ENCODE measurements around the gene DDIT3.
"Not testable (repeated sequence)": the region's sequence is repeated elsewhere in the genome, so short reads cannot be mapped to it uniquely, and the experiment has no call there.

The DDIT3 gene

DNA sequence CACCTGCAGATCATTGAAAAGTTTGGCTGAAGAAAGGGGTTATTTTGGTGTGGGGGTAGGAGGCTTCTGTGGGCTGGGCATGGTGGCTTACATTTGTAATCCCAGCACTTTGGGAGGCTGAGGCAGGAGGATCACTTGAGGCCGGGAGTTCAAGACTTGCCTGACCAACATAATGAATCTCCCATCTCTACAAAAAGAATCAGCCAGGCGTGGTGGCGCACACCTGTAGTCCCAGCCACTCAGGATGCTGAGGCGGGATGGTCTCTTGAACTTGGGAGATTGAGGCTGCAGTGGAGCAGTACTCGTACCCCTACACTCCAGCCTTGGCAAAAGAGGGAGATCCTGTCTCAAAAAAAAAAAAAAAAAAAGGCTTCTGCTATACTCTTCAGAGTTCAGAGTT, 7.0 kb downstream of the DDIT3 start:
- DNase-seq (ENCODE audit: low read depth) = no peak

DNA sequence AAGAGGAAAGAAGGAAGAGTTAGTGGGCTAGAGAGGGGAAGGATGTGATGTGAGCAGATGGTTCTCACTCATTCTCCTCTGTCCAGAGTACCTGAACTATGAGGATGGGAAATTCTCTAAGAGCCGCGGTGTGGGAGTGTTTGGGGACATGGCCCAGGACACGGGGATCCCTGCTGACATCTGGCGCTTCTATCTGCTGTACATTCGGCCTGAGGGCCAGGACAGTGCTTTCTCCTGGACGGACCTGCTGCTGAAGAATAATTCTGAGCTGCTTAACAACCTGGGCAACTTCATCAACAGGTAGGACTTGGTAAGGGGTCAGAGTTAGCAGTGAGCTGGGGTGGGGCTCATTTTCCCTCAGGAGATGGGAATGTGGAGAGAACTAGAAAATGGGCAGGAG, 7.6 kb downstream of the DDIT3 start:
- DNase-seq (ENCODE audit: low read depth) = no peak

DNA sequence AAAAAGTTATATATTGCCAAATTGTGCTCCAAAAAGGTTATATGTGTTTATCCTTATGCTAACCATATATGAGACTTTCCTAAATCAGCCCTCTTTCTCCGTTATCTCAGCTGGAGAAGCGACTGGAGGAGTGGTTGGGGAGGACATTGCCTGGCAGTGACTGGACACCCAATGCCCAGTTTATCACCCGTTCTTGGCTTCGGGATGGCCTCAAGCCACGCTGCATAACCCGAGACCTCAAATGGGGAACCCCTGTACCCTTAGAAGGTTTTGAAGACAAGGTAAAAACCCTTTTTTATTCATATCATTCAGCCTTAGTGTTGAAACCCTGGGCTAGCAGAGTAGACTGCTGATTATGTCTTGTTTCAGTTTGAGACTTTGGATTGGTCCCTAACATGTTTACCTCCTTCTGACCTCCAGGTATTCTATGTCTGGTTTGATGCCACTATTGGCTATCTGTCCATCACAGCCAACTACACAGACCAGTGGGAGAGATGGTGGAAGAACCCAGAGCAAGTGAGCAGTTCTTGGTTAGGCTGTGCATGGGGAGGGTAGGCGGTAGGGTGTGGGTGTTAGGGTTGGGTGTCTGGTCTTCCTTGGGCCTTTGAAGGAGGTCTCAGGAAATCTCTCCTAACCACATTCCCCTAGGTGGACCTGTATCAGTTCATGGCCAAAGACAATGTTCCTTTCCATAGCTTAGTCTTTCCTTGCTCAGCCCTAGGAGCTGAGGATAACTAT, 8.6 kb downstream of the DDIT3 start:
- DNase-seq (ENCODE audit: low read depth) = no peak

DNA sequence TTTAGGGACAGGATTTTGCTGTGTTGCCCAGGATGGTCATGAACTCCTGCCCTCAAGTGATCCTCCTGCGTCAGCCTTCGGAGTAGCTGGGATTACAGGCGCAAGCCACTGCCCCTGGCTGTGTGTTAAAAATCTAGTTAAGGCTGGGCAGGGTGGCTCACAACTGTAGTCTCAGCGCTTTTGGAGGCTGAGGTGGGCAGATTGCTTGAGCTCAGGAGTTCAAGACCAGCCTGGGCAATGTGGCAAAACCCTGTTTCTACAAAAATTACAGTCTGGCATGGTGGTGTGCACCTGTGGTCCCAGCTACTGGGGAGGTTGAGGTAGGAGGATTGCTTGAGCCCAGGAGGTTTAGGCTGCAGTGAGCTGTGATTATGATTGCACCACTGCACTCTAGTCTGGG, 9.2 kb downstream of the DDIT3 start:
- DNase-seq (ENCODE audit: low read depth) = no peak

DNA sequence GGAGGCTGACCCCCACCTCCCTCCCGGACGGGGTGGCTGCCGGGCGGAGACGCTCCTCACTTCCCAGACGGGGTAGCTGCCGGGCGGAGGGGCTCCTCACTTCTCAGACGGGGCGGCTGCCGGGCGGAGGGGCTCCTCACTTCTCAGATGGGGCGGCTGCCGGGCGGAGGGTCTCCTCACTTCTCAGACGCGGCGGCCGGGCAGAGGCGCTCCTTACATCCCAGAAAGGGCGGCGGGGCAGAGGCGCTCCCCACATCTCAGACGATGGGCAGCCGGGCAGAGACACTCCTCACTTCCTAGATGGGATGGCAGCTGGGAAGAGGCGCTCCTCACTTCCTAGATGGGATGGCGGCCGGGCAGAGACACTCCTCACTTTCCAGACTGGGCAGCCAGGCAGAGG, 12.5 kb downstream of the DDIT3 start:
- DNase-seq (ENCODE audit: low read depth) = not testable (repeated sequence)

DNA sequence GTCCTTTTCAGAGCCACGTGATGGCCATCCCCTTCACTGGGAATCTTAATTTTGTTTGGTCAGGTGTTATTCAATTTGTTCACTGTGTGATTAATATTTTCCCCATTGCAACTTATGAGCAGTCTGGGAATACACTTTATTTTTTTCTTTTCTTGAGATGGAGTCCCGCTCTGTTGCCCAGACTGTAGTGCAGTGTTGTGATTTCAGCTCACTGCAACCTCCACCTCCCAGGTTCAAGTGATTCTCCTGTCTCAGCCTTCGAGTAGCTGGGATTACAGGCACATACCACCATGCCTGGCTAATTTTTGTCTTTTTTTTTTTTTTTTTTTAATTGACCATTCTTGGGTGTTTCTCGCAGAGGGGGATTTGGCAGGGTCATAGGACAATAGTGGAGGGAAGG, 13.8 kb downstream of the DDIT3 start:
- DNase-seq (ENCODE audit: low read depth) = not testable (repeated sequence)

DNA sequence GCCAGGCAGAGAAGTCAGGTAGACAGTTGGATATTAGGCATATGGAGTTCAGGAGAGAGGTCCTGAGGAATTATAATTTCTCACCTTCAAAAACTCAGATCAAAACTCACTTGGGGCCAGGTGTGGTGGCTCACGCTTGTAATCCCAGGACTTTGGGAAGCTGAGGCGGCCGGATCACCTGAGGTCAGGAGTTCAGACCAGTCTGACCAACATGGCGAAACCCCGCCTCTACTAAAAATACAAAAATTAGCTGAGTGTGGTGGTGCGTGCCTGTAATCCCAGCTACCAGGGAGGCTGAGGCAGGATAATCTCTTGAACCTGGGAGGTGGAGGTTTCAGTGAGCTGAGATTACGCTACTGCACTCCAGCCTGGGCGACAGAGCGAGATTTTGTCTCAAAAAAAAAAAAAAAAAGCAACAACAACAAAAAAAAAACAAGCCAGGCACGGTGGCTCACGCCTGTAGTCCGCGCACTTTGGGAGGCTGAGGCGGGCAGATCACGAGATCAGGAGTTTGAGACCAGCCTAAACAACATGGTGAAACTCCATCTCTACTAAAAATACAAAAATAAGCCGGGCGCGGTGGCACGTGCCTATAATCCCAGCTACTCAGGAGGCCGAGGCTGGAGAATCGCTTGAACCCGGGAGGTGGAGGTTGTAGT, 17.9 kb downstream of the DDIT3 start:
- not testable (repeated sequence) for DNase-seq (ENCODE audit: low read depth)

DNA sequence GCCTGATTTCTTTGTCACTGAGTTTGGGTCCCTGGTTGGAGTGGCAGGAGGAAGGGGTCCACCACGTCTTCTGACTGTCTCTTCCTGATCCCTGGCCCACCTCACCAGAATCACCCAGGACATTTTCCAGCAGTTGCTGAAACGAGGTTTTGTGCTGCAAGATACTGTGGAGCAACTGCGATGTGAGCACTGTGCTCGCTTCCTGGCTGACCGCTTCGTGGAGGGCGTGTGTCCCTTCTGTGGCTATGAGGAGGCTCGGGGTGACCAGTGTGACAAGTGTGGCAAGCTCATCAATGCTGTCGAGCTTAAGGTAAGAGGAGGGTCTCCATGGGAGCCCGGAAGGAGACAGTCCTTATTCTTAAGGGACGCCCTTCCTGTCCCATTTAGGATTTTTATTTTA, 20.1 kb downstream of the DDIT3 start:
- DNase-seq (ENCODE audit: low read depth) = no peak

DNA sequence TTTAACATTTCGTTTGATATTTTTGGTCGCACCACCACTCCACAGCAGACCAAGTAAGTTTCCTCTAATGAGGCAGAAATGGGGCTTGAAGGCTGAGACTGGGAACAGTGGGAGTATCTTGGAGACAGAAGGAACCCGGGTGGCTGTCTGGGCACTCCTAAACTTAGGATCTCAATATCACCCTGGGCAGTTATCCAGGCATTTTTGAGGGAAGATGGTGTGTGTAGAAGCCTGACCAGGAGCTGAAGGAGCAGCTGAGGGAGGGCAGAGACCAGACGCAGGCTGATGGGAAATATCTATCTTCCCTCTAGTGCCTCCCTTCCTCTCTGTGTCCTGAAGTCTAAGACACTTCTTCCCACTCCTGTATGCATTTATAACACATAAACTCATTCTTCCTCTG, 21.7 kb downstream of the DDIT3 start:
- DNase-seq (ENCODE audit: low read depth) = no peak

DNA sequence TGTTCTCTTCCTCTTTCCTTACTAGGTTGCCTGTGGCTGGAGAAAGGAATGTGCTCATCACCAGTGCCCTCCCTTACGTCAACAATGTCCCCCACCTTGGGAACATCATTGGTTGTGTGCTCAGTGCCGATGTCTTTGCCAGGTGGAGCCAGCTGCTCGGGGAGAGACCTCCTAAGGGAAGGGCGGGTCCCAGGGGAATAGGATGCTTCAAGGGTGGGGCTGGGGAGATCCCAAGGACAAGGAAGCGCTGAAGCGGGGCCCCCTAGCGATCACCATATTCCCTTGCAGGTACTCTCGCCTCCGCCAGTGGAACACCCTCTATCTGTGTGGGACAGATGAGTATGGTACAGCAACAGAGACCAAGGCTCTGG, 22.2 kb downstream of the DDIT3 start:
- DNase-seq (ENCODE audit: low read depth) = no peak

DNA sequence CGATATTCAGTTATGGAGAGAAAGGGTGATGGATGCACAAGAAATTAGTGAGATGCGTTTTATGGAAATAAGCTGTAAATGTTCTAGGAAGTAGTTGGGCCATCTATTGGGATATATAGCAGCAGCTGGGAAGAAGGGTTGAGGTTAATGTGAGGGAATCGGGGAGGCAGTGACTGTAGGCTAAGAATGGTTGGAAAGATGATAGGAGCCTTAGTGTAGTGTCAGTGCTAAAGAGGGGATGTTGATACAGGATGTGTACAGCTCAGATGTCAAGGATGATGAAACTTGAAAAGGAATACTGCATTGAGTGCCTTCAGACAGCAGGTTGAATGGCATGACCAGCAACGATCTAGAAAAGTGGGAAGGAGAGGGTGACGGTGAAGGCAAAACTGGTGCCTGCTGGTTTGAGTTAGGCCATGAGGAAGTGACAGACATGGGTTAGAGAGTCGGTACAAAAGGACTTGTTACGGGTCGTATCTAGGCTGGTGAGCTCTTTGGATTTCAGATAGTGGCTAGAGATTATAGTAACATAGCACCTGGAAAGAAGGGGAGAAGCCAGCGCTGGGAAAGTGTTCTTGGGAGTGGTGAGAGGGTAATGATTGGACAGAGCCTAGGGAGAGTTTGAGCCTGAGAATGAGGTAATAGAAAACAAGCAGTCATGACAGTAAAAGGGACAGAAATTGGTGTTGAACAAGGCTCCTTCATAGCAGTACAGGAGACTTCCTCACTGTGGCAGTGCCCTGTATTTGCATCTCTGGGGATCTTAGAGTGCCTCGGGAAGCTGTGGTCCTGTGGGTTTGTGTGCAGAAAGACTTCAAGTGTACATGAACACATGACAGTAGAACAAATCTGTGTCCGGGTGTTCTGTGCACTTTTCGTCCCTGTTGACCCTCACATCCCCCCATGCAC, 22.8 kb downstream of the DDIT3 start:
- DNase-seq (ENCODE audit: low read depth) = no peak

DNA sequence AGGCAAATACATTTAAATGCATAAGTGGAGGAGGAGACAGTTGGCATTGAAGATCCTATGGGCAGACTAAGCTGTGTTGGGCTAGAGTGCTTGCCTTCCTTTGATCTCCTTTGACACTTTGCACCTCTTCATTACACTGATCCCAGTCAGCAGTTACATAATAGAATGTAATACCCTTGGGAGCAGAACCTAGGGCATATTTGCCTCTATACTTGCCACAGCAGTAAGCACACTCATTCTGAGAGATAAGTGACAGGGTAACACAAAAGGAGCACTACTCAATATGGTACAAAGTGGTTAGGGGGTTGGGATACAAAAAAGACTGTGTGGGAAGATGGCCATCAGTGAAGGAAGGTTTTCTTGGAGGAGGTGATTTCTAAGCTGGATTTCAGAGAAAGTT, 23.5 kb downstream of the DDIT3 start:
- no peak for DNase-seq (ENCODE audit: low read depth)

DNA sequence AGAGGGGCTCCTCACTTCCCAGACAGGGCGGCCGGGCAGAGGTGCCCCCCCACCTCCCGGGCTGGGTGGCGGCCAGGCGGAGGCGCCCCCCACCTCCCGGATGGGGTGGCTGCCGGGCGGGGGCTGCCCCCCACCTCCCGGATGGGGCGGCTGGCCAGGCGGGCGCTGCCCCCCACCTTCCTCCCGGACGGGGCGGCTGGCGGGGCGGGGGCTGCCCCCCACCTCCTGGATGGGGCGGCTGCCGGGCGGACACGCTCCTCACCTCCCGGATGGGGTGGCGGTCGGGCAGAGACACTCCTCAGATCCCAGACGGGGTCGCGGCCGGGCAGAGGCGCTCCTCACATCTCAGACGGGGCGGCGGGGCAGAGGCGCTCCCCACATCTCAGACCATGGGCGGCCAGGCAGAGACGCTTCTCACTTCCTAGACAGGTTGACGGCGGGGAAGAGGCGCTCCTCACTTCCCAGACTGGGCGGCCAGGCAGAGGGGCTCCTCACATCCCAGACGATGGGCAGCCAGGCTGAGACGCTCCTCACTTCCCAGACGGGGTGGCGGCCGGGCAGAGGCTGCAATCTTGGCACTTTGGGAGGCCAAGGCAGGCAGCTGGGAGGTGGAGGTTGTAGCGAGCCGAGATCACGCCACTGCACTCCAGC, 25.1 kb downstream of the DDIT3 start:
- DNase-seq (ENCODE audit: low read depth) = not testable (repeated sequence)

DNA sequence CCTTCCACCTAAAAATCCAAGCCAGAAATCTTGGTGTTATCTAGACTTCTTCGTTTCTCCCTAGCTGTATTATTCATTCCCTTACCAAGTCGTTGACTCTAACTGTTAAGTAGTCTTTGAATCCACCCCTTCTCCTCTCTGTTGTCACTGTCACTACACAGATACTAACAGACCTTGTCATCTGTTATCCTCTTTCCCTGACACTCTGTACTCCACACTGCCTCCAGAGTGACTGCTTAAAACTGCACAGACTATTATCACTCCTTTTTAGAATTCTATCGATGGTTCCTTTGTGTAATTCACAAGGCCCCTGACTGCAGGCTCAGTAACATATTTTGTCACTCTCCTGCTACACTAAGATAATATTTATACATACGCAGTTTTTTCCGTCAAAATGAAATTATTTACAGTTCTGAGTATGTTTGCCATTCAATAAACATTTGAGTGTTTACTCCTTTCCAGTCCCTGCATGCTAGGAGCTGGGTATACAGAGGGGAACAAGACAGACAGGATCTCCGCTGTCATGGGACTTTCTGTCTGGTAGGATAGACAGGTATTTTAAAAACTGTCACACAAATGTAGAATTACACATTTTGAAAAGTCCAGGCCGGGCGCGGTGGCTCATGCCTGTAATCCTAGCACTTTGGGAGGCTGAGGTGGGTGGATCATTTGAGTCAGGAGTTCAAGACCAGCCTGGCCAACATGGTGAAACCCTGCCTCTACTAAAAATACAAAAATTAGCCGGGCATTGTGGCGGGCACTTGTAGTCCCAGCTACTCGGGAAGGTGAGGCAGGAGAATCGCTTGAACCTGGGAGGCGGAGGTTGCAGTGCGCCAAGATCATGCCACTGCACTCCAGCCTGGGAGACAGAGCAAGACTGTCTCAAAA, 28.7 kb downstream of the DDIT3 start:
- DNase-seq (ENCODE audit: low read depth) = no peak

DNA sequence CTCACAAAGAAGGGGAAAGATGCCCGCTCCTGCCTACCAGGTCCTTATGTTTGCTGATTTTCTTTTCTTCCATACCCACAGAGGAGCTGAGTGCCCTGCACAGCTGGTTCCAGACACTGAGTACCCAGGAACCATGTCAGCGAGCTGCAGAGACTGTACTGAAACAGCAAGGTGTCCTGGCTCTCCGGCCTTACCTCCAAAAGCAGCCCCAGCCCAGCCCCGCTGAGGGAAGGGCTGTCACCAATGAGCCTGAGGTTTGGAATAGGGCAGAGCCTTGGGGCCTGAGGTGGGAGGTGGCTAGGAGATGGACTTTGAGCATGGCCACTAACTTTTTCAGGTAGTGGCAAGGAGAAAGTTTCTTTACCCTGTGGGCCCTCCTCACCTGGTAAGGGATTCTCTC, 30.2 kb downstream of the DDIT3 start:
- no peak for DNase-seq (ENCODE audit: low read depth)

DNA sequence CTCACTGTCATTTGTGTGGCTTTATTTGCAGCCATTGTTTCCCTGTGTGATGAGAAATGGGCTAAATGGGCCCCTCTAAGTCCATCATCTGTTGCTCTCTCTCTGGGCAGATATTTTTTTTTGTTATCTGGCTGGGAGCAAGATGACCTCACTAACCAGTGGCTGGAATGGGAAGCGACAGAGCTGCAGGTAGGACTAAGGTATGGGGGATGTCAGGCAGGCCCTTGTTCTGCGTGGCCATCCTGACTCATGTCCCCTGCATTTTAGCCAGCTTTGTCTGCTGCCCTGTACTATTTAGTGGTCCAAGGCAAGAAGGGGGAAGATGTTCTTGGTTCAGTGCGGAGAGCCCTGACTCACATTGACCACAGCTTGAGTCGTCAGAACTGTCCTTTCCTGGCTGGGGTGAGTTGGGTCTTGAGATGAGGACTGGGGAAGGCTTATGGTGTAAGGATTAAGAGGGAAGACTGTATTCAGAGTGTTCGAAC, 31.1 kb downstream of the DDIT3 start:
- DNase-seq (ENCODE audit: low read depth) = no peak

DNA sequence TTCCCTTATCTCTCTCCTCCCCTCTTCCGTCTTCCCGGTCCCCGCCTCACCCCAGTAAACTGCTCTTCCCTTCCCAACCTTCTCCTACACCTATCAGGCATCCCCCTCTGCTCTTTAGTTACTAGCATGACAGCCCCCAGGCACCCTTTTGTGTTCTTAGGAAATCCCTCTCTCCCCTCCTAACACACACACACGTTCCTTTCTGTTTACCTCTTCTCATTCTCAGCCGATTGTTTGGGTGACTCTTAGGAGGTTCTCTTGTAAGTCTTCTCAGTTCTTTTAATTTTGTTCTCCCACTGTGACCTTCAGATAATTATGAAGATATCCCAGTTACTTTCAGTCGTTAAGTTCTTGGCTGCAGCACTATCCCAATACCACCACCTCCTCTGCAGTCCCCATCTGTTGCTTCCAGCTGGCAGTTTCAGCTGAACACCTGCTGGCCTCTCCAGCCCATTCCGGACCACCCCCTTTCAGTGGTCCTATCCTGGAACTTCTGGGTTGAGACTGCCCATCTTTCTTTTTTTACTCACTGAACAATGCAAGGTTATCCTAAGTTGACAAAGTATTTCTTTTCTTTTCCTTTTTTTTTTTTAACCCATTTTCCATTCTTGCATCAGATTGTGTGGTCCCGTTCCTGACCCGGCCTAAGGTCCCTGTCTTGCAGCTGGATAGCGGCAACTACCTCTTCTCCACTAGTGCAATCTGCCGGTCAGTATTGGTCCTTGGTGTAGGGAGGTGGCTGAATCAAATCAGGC, 31.7 kb downstream of the DDIT3 start:
- DNase-seq (ENCODE audit: low read depth) = no peak

DNA sequence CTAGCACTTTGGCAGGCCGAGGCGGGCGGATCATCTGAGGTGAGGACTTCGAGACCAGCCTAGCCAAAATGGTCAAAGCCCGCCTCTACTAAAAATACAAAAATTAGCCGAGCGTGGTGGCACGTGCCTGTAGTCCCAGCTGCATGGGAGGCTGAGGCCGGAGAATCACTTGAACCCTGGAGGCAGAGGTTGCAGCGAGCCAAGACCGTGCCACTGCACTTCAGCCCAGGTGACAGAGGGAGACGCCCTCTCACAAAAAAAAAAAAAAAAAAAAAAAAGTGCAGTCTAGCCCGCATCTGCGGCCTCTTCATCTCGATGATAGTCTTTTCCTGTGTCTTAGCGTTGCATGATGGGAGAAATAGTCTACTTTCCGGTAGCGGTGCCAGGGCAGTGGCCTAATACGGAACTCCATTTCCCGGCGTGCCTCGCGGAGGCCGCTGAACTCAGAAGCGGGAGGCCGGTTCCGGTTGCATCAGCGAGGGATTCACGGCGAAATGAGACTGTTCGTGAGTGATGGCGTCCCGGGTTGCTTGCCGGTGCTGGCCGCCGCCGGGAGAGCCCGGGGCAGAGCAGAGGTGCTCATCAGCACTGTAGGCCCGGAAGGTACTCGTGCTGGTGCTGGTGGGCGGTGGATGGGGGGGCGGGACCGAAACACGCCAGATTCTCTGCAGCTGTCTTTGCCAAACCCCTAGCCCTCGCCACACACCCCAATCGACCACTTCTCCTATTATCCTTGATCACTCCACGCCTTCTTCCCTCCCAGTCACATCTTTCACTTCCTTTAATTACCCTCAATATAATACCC, 32.5 kb downstream of the DDIT3 start, which contains the start of gene MARS1:
Gene MARS1 (plus strand): TSS at position 472 of the 805 bp plus-strand sequence. CDS start 23 bp downstream, at position 495.
- DNase-seq (ENCODE audit: low read depth) = peak; percentile 87

DNA sequence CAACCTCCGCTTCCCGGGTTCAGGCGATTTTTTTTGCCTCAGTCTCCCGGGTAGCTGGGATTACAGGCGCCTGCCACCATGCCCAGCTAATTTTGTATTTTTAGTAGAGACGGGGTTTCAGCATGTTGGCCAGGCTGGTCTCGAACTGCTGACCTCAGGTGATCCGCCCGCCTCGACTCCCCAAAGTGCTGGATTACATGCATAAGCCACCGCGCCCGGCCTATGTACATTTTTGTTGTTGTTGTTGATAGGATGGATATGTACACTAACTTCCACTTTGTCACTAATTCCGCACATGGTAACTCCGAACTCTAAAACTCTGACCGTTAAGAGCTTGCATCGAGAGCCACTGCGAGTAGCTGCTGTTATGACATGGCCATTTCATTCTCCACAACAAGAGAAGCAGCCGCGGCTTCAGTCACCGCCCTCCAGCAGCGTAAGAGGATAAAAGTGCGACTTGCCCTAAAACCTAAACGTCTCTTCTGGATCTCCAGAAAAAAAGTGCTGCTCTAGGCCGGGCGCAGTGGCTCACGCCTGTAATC, 33.2 kb downstream of the DDIT3 start:
- DNase-seq (ENCODE audit: low read depth) = no peak
